Activated CD8-positive, alpha-beta memory T cell treated with anti-CD3 and anti-CD28 coated beads, Interleukin-2, amount 10 ng/mL, durations not matched to agents 7 days and 5 days (primary cell): Measurements from ENCODE around the gene DCLRE1B. TPM values are rescaled to one million over a fixed set of nuclear protein-coding genes. Genes with fewer than 3 reads are reported as not detected.

Experiments used
- ATAC-seq: fragments of 150-1000 bp; cut with Tn5 transposase; one replicate; pipeline ENCODE4 v1.10.0; 2021; ENCODE audit warnings: moderate library complexity
- CTCF ChIA-PET: fragments of 350-600 bp; sonication (Branson Sonifier 250); formaldehyde crosslinking; loops from one replicate; lab custom pipeline; 2021; ENCODE audit warnings: antibody characterized with exemption; lab: Charles Lee
- DNase-seq: peaks from one replicate; pipeline ENCODE4 v3.0.0-alpha.2; 2020
- H3K27ac Mint-ChIP-seq: one replicate; pipeline ENCODE4 v1.8.0; 2021; ENCODE audit warnings: mild to moderate bottlenecking, mixed read lengths
- H3K27me3 Mint-ChIP-seq: one replicate; pipeline ENCODE4 v1.8.0; 2021; ENCODE audit warnings: mixed read lengths
- H3K36me3 Mint-ChIP-seq: one replicate; pipeline ENCODE4 v1.8.0; 2021; ENCODE audit warnings: mild to moderate bottlenecking, mixed read lengths
- H3K4me1 Mint-ChIP-seq: one replicate; pipeline ENCODE4 v1.8.0; 2021; ENCODE audit warnings: mixed read lengths
- H3K4me3 Mint-ChIP-seq: one replicate; pipeline ENCODE4 v1.8.0; 2021; ENCODE audit warnings: mild to moderate bottlenecking, moderate library complexity, mixed read lengths
- H3K9me3 Mint-ChIP-seq: one replicate; pipeline ENCODE4 v1.8.0; 2022; ENCODE audit warnings: low read depth, mixed read lengths
- total RNA-seq, 2 experiments: library from RNA; stranded (reverse); gene quantifications; one replicate each; pipeline ENCODE4 v1.2.3, GENCODE V29; 2021

Gene DCLRE1B
- total RNA-seq, 2 experiments from 2014 or later, result 19.5 to 21.1 TPM

DNA sequence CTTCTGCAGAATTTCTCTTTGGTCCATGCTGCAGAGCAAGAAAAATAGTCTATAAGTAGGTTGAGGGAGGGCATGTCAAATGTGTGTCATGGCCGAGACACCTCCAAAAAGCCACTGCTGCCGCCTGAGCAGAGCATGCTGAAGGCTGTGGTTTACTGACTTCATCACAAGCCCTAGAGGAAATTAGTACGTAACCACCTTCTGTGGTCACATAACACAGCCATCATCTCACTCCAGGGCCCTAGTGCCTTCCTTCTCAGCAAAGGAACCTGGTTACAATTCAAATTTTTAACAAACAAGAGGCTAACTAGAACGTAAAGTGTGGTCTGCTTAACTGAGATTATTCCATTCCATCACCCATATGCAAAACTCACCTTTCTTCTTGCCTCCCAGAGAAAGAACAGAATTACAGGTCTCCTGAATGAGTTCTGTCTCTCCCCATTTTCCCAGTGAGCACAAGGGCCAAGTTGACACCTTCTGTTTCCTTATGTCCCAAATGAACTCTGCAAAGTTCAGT lies 33.5 kb upstream of the DCLRE1B start, which contains the start of gene PTPN22:
TSS of gene PTPN22 (minus strand) at position 116 of the 517 bp plus-strand sequence.
- Mint-ChIP-seq H3K9me3 (no peaks in the 10 kb centered on the region), H3K27ac (peak within 1 kb of the TSS; percentile 99), H3K27me3 (no peaks in the 10 kb centered on the region), H3K36me3 (peaks cover 36% of the 10 kb centered on the region), H3K4me1 (peaks cover 65% of the 10 kb centered on the region), H3K4me3 (peak within 1 kb of the TSS; percentile 86)
- ATAC-seq (peak; percentile 79), DNase-seq (peak; percentile 94)
- CTCF ChIA-PET, result interaction anchor here (0.9 to 1.2 kb wide), 3 partner anchors 10 to 90 kb away, joined by 3 to 5 read pairs (median 3); no protein-coding TSS in a partner anchor

DNA sequence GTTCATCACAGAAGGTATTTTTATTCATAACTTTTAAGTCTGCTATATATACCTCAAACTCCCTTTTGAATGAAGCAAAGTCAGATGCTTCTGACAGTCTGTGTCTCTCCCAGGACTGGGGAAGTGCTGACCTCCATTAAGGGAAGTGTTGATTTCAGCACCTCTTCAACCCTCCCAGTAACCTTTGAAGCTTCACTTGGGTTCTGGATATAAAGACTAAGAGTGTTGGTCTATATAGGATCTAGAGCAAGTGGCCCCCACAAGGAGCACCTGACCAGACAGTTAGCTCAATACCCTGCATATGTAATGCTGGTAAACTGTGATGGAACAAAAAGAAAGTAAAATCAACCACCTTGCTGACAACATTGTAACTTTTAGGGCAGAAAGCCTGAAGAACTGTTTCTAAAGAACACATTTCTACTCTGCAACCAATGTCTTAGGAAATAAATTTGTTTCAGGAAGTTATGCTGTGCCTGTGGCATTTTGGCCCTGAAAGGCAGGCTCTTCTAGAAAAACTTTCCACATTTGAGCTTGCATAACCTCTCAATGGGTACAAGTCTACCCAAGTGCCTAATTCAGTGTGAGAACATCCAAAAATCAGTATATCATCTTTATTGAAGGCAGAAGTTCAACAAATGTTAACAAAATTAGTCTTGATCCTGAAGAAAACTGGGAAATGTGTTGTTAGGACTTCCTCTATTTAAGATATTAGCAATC lies 32.7 kb upstream of the DCLRE1B start:
- Mint-ChIP-seq H3K27ac (peak overlapping the region; percentile 99), H3K36me3 (peaks cover 33% of the 10 kb centered on the region), H3K4me1 (peaks cover 63% of the 10 kb centered on the region), H3K27me3 (no peaks in the 10 kb centered on the region), H3K4me3 (peak overlapping the region; percentile 86), H3K9me3 (no peaks in the 10 kb centered on the region)
- CTCF ChIA-PET, result interaction anchor here (0.9 to 1.2 kb wide), 4 partner anchors 9 to 90 kb away, joined by 3 to 5 read pairs (median 3); no protein-coding TSS in a partner anchor
- ATAC-seq (peak; percentile 32), DNase-seq (peak; percentile 57)

DNA sequence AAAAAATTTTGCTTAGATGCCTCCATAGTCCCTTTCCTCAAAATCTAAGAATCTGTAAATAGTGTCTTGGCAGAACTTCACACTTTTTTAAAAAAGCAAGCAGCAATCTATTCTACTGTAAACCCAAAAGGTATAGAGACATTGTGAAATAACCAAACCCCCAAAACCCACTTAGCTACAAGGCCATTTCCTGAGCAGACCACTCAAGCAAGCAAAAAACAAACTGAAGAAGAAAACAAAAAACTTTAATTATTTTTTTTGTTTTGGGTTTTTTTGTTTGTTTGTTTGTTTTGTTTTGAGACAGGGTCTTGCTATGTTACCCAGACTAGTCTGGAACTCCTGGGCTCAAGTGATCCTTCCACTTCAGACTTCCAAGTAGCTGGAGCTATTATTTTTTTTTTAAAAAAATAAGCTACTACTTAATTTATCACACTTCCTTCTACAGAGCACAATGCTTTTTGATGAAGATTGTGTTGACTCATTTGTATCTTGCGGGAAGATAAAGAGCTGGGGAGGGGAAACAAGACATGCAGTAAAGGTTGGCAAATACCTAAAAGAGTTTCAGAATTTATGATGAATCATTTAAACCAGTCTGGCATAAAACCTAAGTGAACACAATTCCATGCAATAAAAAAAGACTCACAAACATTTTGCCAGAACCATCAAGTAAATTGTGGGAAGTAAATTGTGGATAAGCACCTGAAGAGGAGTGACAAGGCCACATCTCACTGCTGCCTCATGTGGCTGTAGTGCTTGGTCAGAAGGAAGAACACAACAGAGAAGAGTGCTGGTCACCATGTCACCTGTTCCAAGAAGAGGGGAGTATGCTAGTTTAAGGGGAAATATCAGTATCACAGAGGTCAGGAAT lies 30.9 kb upstream of the DCLRE1B start:
- CTCF ChIA-PET, result interaction anchor here (0.8 to 3.4 kb wide), 5 partner anchors 15 to 88 kb away, joined by 3 to 17 read pairs (median 7); partner anchors contain the start of genes AP4B1 and HIPK1
- DNase-seq (peak; percentile 66), ATAC-seq (peak; percentile 46)
- H3K27me3 Mint-ChIP-seq, result no peaks in the 10 kb centered on the region
- peak overlapping the region; percentile 87 for H3K27ac Mint-ChIP-seq
- H3K36me3 Mint-ChIP-seq, result peaks cover 19% of the 10 kb centered on the region
- H3K9me3 Mint-ChIP-seq, result no peaks in the 10 kb centered on the region
- H3K4me3 Mint-ChIP-seq, result peak overlapping the region; percentile 65
- H3K4me1 Mint-ChIP-seq, result peaks cover 62% of the 10 kb centered on the region

DNA sequence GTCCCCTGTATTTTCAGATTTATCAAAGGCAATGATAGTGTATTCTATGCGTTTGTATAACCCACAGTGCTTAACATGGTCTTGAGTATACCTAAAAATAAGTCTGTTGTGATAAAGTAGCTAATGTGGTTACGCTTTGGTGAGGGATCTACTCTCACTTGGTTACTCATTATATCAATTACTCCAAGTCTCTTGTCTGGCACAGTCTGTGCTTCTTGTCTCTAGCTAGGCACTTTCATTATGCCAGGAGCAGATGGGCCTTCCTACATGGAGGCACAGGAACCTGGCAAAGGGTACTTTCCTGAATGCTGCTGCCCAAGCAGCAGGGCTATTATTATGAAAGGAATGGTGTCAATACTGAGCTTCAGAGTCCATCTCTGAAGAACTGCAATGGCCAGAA lies 29.4 kb upstream of the DCLRE1B start:
- no peak overlapping the region for H3K4me3 Mint-ChIP-seq

DNA sequence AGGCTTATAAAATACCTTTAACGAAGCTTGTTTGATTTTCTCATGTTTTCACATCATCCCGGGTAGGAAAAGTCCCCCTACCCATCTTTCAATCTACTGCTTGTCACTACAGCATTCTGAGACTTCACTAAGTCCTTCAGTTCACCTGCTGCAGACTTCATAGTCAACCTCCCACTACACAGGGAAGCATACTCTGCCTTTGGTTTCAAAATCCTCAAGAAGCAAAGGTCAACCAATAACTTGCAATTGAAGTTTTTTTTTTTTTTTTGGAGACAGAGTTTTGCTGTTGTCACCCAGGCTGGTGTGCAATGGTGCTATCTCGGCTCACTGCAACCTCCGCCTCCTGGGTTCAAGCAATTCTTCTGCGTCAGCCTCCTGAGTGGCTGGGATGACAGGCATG lies 28.9 kb upstream of the DCLRE1B start:
- no peak for DNase-seq
- Mint-ChIP-seq H3K36me3 (peaks cover 13% of the 10 kb centered on the region), H3K27ac (no peak overlapping the region), H3K4me3 (no peak overlapping the region), H3K9me3 (no peaks in the 10 kb centered on the region), H3K27me3 (no peaks in the 10 kb centered on the region), H3K4me1 (peaks cover 79% of the 10 kb centered on the region)
- CTCF ChIA-PET, result interaction anchor here (0.9 to 3.4 kb wide), 5 partner anchors 10 to 54 kb away, joined by 3 to 17 read pairs (median 6); partner anchors contain the start of genes AP4B1 and HIPK1
- ATAC-seq, result no peak

More for the DNA sequence above, 29.4 kb upstream of the DCLRE1B start:
- H3K4me1 Mint-ChIP-seq, result peaks cover 74% of the 10 kb centered on the region
- peak overlapping the region; percentile 87 for H3K27ac Mint-ChIP-seq
- H3K9me3 Mint-ChIP-seq, result no peaks in the 10 kb centered on the region
- H3K27me3 Mint-ChIP-seq, result no peaks in the 10 kb centered on the region
- no peak for ATAC-seq
- no peak for DNase-seq
- peaks cover 15% of the 10 kb centered on the region for H3K36me3 Mint-ChIP-seq
- CTCF ChIA-PET, result interaction anchor here (0.9 to 3.4 kb wide), 6 partner anchors 10 to 54 kb away, joined by 3 to 17 read pairs (median 5); partner anchors contain the start of genes AP4B1 and HIPK1

DNA sequence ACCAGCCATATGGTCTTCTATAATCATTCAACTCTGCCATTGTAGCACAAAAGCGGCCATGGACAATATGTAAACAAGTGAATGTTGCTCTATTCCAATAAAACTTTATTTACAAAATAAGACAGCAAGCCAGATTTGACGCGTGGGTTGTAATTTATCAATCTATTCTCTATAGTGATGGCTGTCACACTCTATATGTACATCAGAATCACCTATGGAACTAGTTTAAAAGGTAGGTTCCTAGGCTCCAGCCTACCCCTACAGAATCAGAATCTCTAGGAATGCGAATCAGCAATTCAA lies 25.4 kb upstream of the DCLRE1B start:
- ATAC-seq (no peak), DNase-seq (no peak)
- Mint-ChIP-seq H3K27ac (peak overlapping the region; percentile 92), H3K9me3 (no peaks in the 10 kb centered on the region), H3K4me1 (peaks cover 57% of the 10 kb centered on the region), H3K4me3 (no peak overlapping the region), H3K27me3 (no peaks in the 10 kb centered on the region), H3K36me3 (peaks cover 11% of the 10 kb centered on the region)
- CTCF ChIA-PET, result interaction anchor here (0.6 to 4.7 kb wide), 5 partner anchors 11 to 462 kb away, joined by 3 to 36 read pairs (median 3); partner anchors contain the start of genes AP4B1 and HIPK1

DNA sequence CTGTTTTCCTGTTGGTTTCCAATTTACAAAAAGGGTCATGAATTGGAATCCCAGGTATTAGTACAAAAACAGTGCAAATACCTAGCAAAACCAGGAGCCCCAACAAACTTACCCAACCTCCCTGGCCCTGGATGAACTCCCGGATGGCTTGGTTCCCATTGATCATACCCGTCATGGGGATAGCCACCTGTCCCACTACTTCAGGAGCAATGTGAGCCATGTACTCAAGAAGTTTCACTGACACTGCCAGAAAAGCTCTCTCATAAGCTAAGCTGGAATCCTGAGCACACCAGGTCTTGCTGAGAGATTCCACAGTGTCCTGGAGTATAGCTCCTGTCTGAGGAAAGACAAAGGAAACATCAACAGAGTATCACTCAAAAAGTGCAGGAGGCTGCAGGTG lies 23.5 kb upstream of the DCLRE1B start:
- ATAC-seq, result no peak
- no peak for DNase-seq
- Mint-ChIP-seq H3K36me3 (peaks cover 11% of the 10 kb centered on the region), H3K4me3 (no peak overlapping the region), H3K4me1 (peaks cover 42% of the 10 kb centered on the region), H3K27me3 (no peaks in the 10 kb centered on the region), H3K27ac (peak overlapping the region; percentile 14), H3K9me3 (no peaks in the 10 kb centered on the region)
- CTCF ChIA-PET, result interaction anchor here (1.0 to 4.7 kb wide), 7 partner anchors 9 to 51 kb away, joined by 3 to 36 read pairs (median 5); partner anchors contain the start of genes AP4B1 and HIPK1

DNA sequence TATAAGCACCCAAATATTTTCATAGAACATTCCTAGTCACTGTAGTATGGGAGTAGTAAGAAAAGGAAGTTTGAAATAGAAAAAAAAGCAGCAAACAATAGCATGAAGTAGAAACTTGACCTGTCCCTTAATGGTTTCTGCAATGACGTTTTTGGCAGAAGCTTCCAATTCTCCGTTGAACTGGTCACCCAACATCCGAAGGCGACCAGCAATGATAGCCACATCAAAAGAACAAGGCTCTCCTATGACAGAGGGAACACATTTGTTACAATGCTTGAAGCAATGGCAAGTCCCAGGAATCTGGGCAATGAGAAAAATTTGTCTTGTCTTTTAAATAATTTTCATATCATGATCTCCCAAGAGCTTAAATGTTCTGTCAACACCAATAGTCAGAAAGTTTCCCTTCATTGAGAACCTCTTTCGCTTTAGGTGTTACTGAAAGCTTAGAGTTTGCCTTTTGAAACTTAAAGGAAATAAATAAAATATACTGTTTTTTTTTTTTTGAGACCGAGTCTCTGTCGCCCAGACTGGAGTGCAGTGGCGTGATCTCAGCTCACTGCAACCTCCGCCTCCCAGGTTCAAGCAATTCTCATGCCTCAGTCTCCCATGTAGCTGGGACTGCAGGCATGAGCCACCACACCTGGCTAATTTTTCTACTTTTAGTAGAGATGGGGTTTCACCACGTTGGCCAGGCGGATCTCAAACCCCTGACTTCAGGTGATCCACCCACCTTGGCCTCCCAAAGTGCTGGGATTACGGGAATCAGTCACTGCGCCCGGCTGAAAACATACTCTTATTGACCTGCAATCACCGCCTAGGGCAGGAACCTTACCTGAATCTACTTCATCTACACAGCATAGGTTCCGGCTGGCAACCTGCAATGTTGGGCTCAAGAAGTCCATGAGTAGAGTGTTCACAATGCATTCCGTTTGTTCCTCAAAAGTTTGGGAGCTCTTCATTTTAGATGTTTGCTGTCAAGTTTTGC lies 18.4 kb upstream of the DCLRE1B start:
- ATAC-seq, result no peak
- Mint-ChIP-seq H3K27ac (no peak overlapping the region), H3K27me3 (no peaks in the 10 kb centered on the region), H3K9me3 (no peaks in the 10 kb centered on the region), H3K4me3 (no peak overlapping the region), H3K36me3 (peaks cover 5% of the 10 kb centered on the region), H3K4me1 (peaks cover 6% of the 10 kb centered on the region)
- CTCF ChIA-PET, result interaction anchor here (1.0 to 3.2 kb wide), 6 partner anchors 10 to 54 kb away, joined by 3 to 9 read pairs (median 4); no protein-coding TSS in a partner anchor
- no peak for DNase-seq

DNA sequence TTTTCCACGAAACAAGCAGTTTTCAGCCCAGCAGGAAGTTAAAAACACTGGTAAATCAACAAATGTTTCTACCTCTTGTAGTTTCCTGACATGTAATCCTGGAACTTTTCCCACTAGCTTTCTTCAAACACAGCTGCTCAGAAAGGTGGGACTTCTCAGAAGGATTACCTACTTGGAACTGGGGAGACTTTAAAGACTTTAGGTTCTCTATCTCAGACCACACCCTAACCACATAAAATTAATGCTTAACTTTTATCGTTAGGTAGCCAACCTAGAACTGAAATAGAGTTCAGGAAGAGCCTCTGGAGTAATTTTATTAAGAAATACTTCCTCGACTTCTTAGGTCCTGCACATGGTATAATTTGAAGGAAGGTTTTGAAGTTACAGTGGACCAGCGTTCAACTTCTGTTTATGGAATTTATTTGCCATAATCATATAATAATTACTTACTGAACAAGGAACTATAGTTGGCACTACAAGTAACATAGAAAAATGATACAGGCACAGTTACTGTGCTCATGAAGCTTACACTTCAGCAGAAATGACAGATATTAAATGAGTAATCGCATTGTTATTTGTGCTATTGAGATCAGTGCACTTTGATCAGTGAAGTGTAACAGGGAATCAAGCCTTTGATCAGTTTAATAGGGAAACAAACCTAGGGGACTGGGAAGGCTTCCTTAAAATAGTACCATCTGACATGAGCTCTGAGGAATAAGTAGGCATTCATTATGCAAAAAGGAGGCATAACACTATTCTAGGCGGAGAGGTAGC lies 17.5 kb upstream of the DCLRE1B start, which contains the start of gene BCL2L15:
TSS of gene BCL2L15 (minus strand) at position 180 of the 774 bp plus-strand sequence. CDS start 206 bp downstream, outside the sequence.
- Mint-ChIP-seq H3K4me3 (no peak within 1 kb of the TSS), H3K27me3 (no peaks in the 10 kb centered on the region), H3K4me1 (peaks cover 6% of the 10 kb centered on the region), H3K27ac (no peak within 1 kb of the TSS), H3K36me3 (peaks cover 7% of the 10 kb centered on the region), H3K9me3 (no peaks in the 10 kb centered on the region)
- DNase-seq, result no peak
- CTCF ChIA-PET, result interaction anchor here (1.2 to 3.2 kb wide), 2 partner anchors 12 to 52 kb away, joined by 4 to 9 read pairs; no protein-coding TSS in a partner anchor
- ATAC-seq, result no peak

DNA sequence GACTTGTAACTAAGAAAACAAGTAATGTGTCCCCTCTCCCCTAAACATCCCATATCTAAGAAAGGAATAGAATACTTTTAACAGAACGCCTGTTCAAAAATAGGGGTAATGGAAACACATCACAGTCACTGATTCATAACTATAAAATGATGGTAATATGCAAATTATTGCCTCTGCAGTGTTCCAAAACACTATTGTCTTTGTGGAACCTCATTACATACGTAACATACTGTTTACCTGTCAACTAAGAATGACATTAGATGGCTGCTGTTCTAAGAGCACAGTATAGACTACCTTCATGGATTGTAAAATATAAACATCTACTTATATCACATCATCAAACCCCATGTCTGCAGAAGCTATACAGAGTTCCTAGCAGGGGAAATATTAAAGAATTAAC lies 14.3 kb upstream of the DCLRE1B start:
- DNase-seq (no peak), ATAC-seq (no peak)
- H3K27ac Mint-ChIP-seq, result no peak overlapping the region
- no peaks in the 10 kb centered on the region for H3K27me3 Mint-ChIP-seq
- H3K4me3 Mint-ChIP-seq, result no peak overlapping the region
- peaks cover 6% of the 10 kb centered on the region for H3K4me1 Mint-ChIP-seq
- H3K9me3 Mint-ChIP-seq, result no peaks in the 10 kb centered on the region
- CTCF ChIA-PET, result interaction anchor here (0.9 kb wide), 1 partner anchor 21 kb away, joined by 3 read pairs; no protein-coding TSS in a partner anchor
- peaks cover 23% of the 10 kb centered on the region for H3K36me3 Mint-ChIP-seq

DNA sequence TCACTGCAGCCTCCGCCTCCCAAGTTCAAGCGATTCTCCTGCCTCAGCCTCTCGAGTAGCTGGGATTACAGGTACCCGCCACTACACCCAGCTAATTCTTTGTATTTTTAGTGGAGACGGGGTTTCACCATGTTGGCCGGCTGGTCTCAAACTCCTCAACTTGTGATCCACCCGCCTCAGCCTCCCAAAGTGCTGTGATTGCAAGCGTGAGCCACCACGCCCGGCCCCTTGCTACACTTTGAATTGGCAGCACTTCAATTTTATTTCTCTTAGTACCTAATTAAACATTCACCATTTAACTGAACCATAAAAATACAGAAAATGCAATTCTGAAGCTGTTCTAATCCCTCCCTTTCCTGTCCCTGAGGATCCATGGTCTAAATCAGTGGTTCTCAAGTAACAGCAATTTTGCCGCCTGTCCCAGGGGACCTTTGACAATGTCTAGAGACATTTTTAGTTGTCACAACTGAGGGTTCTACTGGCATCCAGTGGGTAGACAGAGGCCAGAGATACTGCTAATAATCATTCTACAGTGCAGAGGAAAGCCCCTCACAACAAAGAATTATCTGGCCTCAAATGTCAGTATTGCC lies 13.4 kb upstream of the DCLRE1B start:
- ATAC-seq, result no peak
- Mint-ChIP-seq H3K27me3 (no peaks in the 10 kb centered on the region), H3K27ac (no peak overlapping the region), H3K36me3 (peaks cover 32% of the 10 kb centered on the region), H3K4me1 (peaks cover 6% of the 10 kb centered on the region), H3K9me3 (no peaks in the 10 kb centered on the region), H3K4me3 (no peak overlapping the region)
- no peak for DNase-seq
- CTCF ChIA-PET, result interaction anchor here (0.7 to 0.9 kb wide), 2 partner anchors 22 to 385 kb away, joined by 3 read pairs; no protein-coding TSS in a partner anchor
